Activated T-helper 9 cell treated with anti-CD3 and anti-CD28 coated beads, Interleukin-2, amount 50 U/mL, for 16 hours (primary cell): ENCODE results near the gene SLC5A12.
"Not testable (repeated sequence)": the region's sequence is repeated elsewhere in the genome, so short reads cannot be mapped to it uniquely, and the experiment has no call there.

Source experiments
- DNase-seq: peaks from one replicate; pipeline ENCODE4 v3.0.0-alpha.2; 2020; ENCODE audit warnings: low read depth

SLC5A12 gene

GRCh38 chr11:26655287-26655686 is 66.6 kb downstream of the SLC5A12 start:
- DNase-seq: no peak

GRCh38 chr11:26651916-26652315 is 69.9 kb downstream of the SLC5A12 start:
- DNase-seq: no peak

- DNase-seq: no peak
Observed at GRCh38 chr11:26649884-26650283, 72.0 kb downstream of the SLC5A12 start.

- not testable (repeated sequence) for DNase-seq
Observed at GRCh38 chr11:26643314-26643713, 78.5 kb downstream of the SLC5A12 start.

GRCh38 chr11:26632691-26633159 is 89.1 kb downstream of the SLC5A12 start:
- DNase-seq: no peak

GRCh38 chr11:26626346-26626745 is 95.5 kb downstream of the SLC5A12 start:
- DNase-seq: no peak

- no peak for DNase-seq
Observed at GRCh38 chr11:26623076-26623659, 98.7 kb downstream of the SLC5A12 start.

GRCh38 chr11:26622181-26622580 is 99.7 kb downstream of the SLC5A12 start:
- DNase-seq: no peak

GRCh38 chr11:26621132-26621531 is 100.7 kb downstream of the SLC5A12 start:
- no peak for DNase-seq

GRCh38 chr11:26620282-26621045 is 101.4 kb downstream of the SLC5A12 start:
- DNase-seq: no peak

- no peak for DNase-seq
Observed at GRCh38 chr11:26618441-26618840, 103.4 kb downstream of the SLC5A12 start.
